Activated CD8-positive, alpha-beta T cell treated with anti-CD3 and anti-CD28 coated beads for 36 hours (primary cell): Measurements from ENCODE around the gene EIF4G3. TPM values are rescaled to one million over a fixed set of nuclear protein-coding genes. Genes with fewer than 3 reads are reported as not detected.
"Not testable (repeated sequence)": the region's sequence is repeated elsewhere in the genome, so short reads cannot be mapped to it uniquely, and the experiment has no call there.

Experiments
- ATAC-seq: fragments of 200-7000 bp; cut with Tn5 transposase; one replicate; pipeline ENCODE4 v1.10.0; 2021; ENCODE audit warnings: mild to moderate bottlenecking, moderate library complexity
- CTCF ChIA-PET: fragments of 350-600 bp; sonication (Branson Sonifier 250); formaldehyde crosslinking; loops from one replicate; lab custom pipeline; 2021; ENCODE audit warnings: antibody characterized with exemption; lab: Charles Lee
- POLR2A ChIA-PET: fragments of 350-600 bp; sonication (Branson Sonifier 250); formaldehyde crosslinking; loops from one replicate; lab custom pipeline; 2021; ENCODE audit warnings: antibody characterized with exemption; lab: Charles Lee
- DNase-seq: peaks from one replicate; pipeline ENCODE4 v3.0.0-alpha.2; 2020
- H3K27ac Mint-ChIP-seq: one replicate; pipeline ENCODE4 v1.8.0; 2021; ENCODE audit warnings: mild to moderate bottlenecking, mixed read lengths
- H3K27me3 Mint-ChIP-seq: one replicate; pipeline ENCODE4 v1.8.0; 2021; ENCODE audit warnings: mixed read lengths
- H3K36me3 Mint-ChIP-seq: one replicate; pipeline ENCODE4 v1.8.0; 2021; ENCODE audit warnings: low read depth, mixed read lengths
- H3K4me1 Mint-ChIP-seq: one replicate; pipeline ENCODE4 v1.8.0; 2021; ENCODE audit warnings: low read depth, mixed read lengths
- H3K4me3 Mint-ChIP-seq: one replicate; pipeline ENCODE4 v1.8.0; 2021; ENCODE audit warnings: mild to moderate bottlenecking, moderate library complexity, mixed read lengths
- H3K9me3 Mint-ChIP-seq: one replicate; pipeline ENCODE4 v1.8.0; 2021; ENCODE audit warnings: mixed read lengths
- CTCF ChIP-seq: fragments of 200-600 bp; IDR thresholded peaks from one replicate; pipeline ENCODE4 v1.8.0; 2022; ENCODE audit warnings: antibody characterized with exemption, mild to moderate bottlenecking
- intact Hi-C: fragments of 100-400 bp; cut with micrococcal nuclease; formaldehyde crosslinking; loops from one replicate; pipeline ENCODE4 v1.10.0; 2022
- total RNA-seq, 2 experiments: library from RNA; stranded (reverse); gene quantifications; one replicate each; pipeline ENCODE4 v1.2.3, GENCODE V29; 2021

The EIF4G3 gene
- total RNA-seq, 2 experiments from 2014 or later = 48.2 to 48.4 TPM

GRCh38 chr1:21097729-21098128 lies 79.0 kb downstream of the EIF4G3 start:
- CTCF ChIA-PET = no interaction called here

GRCh38 chr1:21095976-21096375 lies 80.7 kb downstream of the EIF4G3 start:
- ChIA-PET CTCF (no interaction called here), POLR2A (no interaction called here)
- no peak for ATAC-seq
- intact Hi-C loops = no loop called here
- no peaks in the 10 kb centered on the region for H3K27me3 Mint-ChIP-seq
- DNase-seq = no peak
- peaks cover 43% of the 10 kb centered on the region for H3K36me3 Mint-ChIP-seq
- no peak for TF ChIP-seq CTCF
- H3K9me3 Mint-ChIP-seq = peaks cover 3% of the 10 kb centered on the region
- no peak overlapping the region for H3K27ac Mint-ChIP-seq
- H3K4me1 Mint-ChIP-seq = peaks cover 7% of the 10 kb centered on the region
- H3K4me3 Mint-ChIP-seq = no peak overlapping the region

More at GRCh38 chr1:21097729-21098128, 79.0 kb downstream of the EIF4G3 start:
- Mint-ChIP-seq H3K27me3 (no peaks in the 10 kb centered on the region), H3K4me3 (no peak overlapping the region), H3K36me3 (peaks cover 38% of the 10 kb centered on the region), H3K27ac (no peak overlapping the region), H3K9me3 (peaks cover 3% of the 10 kb centered on the region), H3K4me1 (peaks cover 5% of the 10 kb centered on the region)
- POLR2A ChIA-PET = no interaction called here
- no peak for ATAC-seq
- no peak for TF ChIP-seq CTCF
- no peak for DNase-seq
- intact Hi-C loops = no loop called here

GRCh38 chr1:21094282-21094681 lies 82.4 kb downstream of the EIF4G3 start:
- CTCF ChIA-PET, POLR2A ChIA-PET, H3K4me1 Mint-ChIP-seq, H3K4me3 Mint-ChIP-seq, H3K9me3 Mint-ChIP-seq, DNase-seq, H3K27me3 Mint-ChIP-seq, ATAC-seq, intact Hi-C loops, H3K27ac Mint-ChIP-seq: not testable (repeated sequence)
- peaks cover 39% of the 10 kb centered on the region for H3K36me3 Mint-ChIP-seq

- H3K27me3 Mint-ChIP-seq, ATAC-seq, H3K4me3 Mint-ChIP-seq, POLR2A ChIA-PET, H3K4me1 Mint-ChIP-seq, DNase-seq, H3K9me3 Mint-ChIP-seq, H3K27ac Mint-ChIP-seq, CTCF ChIA-PET, intact Hi-C loops: not testable (repeated sequence)
- H3K36me3 Mint-ChIP-seq = peaks cover 40% of the 10 kb centered on the region
Observed at GRCh38 chr1:21093271-21093958, 83.3 kb downstream of the EIF4G3 start.

GRCh38 chr1:21092545-21092944 lies 84.2 kb downstream of the EIF4G3 start:
- intact Hi-C loops, DNase-seq, H3K9me3 Mint-ChIP-seq, H3K4me1 Mint-ChIP-seq, H3K27ac Mint-ChIP-seq, ATAC-seq, CTCF ChIA-PET, POLR2A ChIA-PET, H3K27me3 Mint-ChIP-seq, H3K4me3 Mint-ChIP-seq: not testable (repeated sequence)
- peaks cover 40% of the 10 kb centered on the region for H3K36me3 Mint-ChIP-seq

- H3K27ac Mint-ChIP-seq, ATAC-seq, H3K9me3 Mint-ChIP-seq, intact Hi-C loops, H3K4me1 Mint-ChIP-seq, H3K4me3 Mint-ChIP-seq, POLR2A ChIA-PET, H3K27me3 Mint-ChIP-seq: not testable (repeated sequence)
- peaks cover 38% of the 10 kb centered on the region for H3K36me3 Mint-ChIP-seq
- peak; percentile 5 for DNase-seq
- CTCF ChIA-PET = interaction anchor here (0.6 kb wide), 1 partner anchor 104 kb away, joined by 3 read pairs; no protein-coding TSS in a partner anchor
Observed at GRCh38 chr1:21091053-21091690, 85.5 kb downstream of the EIF4G3 start.

- DNase-seq = no peak
- H3K4me1 Mint-ChIP-seq = peaks cover 6% of the 10 kb centered on the region
- POLR2A ChIA-PET = no interaction called here
- no peaks in the 10 kb centered on the region for H3K27me3 Mint-ChIP-seq
- H3K27ac Mint-ChIP-seq = no peak overlapping the region
- H3K9me3 Mint-ChIP-seq = peaks cover 3% of the 10 kb centered on the region
- ATAC-seq = no peak
- CTCF ChIA-PET = no interaction called here
- intact Hi-C loops = no loop called here
- H3K4me3 Mint-ChIP-seq = no peak overlapping the region
- peaks cover 39% of the 10 kb centered on the region for H3K36me3 Mint-ChIP-seq
- TF ChIP-seq CTCF = no peak
Observed at GRCh38 chr1:21090463-21090862, 86.2 kb downstream of the EIF4G3 start.
